Measurements from ENCODE around the gene PRKAR2A. TPM values are rescaled to one million over a fixed set of nuclear protein-coding genes. Genes with fewer than 3 reads are reported as not detected.
A peak's percentile ranks its signal among the peaks of the same experiment; 100 is the strongest.
"Not testable (repeated sequence)": the region's sequence is repeated elsewhere in the genome, so short reads cannot be mapped to it uniquely, and the experiment has no call there.

Gene PRKAR2A
- total and polyA plus RNA-seq, 5 experiments from 2014 or later = 10.3 to 40.5 (median 14.0) TPM

DNA sequence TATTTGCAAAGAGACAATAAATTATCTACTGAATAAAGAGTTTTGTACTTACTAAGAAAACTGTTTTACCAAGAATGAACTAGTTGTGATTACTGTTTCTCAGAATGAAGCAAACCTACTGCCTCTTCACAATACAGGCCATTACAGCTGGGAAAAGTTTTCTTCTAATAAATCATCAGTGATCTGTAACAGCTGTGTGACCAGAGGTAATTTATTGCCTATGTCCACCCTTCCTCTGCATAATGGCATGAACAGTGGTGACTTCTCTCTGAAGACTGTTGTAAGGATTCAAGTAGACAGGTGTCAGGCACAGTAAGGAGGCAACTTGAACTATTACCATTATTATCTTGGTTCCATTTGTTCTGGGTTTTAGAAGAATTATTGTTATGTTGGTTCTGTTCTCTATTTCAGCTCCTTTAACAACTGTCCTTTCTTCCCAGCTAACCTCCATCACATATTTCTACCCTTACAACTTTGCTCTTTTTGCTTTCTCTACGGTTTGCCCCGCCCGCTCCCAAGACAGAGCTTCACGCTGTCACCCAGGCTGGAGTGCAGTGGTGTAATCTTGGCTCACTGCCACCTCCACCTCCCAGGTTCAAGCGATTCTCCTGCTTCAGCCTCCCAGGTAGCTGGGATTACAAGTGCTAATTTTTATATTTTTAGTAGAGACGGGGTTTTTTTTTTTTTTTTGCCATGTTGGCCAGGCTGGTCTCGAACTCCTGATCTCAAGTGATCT is 51.5 kb downstream of the PRKAR2A start:
- H3K4me1 Mint-ChIP-seq = peaks cover 0 to 7% (median 2%) of the 10 kb centered on the region in 4 donors
- H3K27me3 Mint-ChIP-seq = no peaks in the 10 kb centered on the region
- H3K9me3 Mint-ChIP-seq = no peaks in the 10 kb centered on the region
- no peak overlapping the region for H3K4me3 Mint-ChIP-seq
- ATAC-seq = no peak
- POLR2A ChIA-PET = no interaction called here
- H3K36me3 Mint-ChIP-seq = peaks cover 0 to 23% (median 3%) of the 10 kb centered on the region in 3 donors
- peak overlapping the region in 4 of 10 donors; percentile 35 to 76 (median 56) for H3K27ac Mint-ChIP-seq
- DNase-seq = no peak

DNA sequence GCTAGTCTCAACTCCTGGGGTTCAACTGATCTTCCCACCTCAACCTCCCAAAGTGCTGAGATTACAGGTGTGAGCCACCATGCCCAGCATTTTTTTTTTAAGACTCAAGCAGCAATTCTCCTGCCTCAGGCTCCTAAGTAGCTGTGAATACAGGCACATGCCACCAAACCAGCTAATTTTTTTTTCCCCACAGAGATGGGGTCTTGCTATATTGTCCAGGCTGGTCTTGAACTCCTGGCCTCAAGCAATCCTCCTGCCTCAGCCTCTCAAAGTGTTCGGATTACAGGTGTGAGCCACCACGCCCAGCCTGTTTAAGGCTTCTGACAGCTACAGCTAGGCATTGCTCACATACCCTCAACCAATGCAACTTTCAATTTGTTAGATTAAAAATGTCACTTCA is 54.2 kb downstream of the PRKAR2A start:
- peak overlapping the region in 2 of 10 donors; percentile 18 to 86 for H3K27ac Mint-ChIP-seq

DNA sequence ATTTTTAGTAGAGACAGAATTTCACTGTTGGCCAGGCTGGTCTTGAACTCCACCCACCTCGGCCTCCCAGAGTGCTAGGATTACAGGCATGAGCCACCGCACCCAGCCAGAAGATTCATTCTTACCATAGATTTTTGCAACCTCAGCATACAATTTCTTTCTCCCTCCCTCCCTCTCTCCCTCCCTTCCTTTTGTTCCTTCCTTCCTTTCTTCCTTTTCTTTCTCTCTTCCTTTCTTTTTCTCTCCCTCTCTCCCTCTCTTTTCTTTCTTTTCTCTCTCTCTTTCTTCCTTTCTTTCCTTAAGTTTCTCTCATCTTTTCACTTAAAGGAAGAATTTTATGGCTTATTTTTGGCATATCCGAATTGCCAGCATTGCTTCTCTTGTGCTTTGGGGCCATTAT is 58.0 kb downstream of the PRKAR2A start:
- Mint-ChIP-seq H3K36me3 (peaks cover 0 to 46% (median 4%) of the 10 kb centered on the region in 3 donors), H3K27me3 (no peaks in the 10 kb centered on the region), H3K27ac (peak overlapping the region in 9 of 10 donors; percentile 12 to 68 (median 52)), H3K4me3 (peak overlapping the region in 1 of 10 donors; percentile 4), H3K9me3 (no peaks in the 10 kb centered on the region), H3K4me1 (peaks cover 13 to 23% (median 19%) of the 10 kb centered on the region in 4 donors)
- POLR2A ChIA-PET = interaction anchor here (0.6 kb wide), 1 partner anchor 338 kb away, joined by 3 read pairs; no protein-coding TSS in a partner anchor
- no peak for ATAC-seq
- no peak for DNase-seq

More for the DNA sequence above, 54.2 kb downstream of the PRKAR2A start:
- H3K9me3 Mint-ChIP-seq, ATAC-seq, H3K27me3 Mint-ChIP-seq, H3K4me3 Mint-ChIP-seq, DNase-seq, POLR2A ChIA-PET: not testable (repeated sequence)
- peaks cover 0 to 40% (median 3%) of the 10 kb centered on the region in 3 donors for H3K36me3 Mint-ChIP-seq
- H3K4me1 Mint-ChIP-seq = peaks cover 14 to 19% (median 15%) of the 10 kb centered on the region in 4 donors

DNA sequence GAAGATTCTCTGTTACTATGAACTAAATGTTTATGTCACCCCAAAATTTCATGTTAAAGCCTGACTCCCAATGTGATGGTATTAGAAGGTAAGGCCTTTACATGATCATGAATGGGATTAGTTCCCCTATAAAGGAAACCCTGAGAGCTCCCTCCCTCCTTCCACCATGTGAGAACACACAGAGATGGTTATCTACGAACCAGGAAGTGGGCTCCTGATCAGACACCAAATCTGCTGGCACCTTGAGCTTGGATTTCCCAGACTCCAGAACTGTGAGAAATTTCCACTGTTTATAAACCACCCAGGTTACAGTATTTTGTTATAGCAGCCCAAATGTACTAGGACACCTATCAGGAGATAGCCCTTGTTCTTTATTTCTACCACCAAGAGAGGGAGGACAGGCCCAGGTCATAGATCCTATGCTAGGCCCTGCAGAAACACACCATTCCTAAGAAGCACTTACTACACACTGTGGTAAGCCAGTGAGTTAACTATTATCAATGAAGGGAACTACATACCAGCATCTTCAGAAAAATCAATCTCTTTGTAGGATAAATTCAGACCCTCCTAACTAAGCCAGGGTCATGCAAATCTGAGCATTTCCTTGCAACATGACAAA is 59.0 kb downstream of the PRKAR2A start:
- Mint-ChIP-seq H3K9me3 (no peaks in the 10 kb centered on the region), H3K4me3 (peak overlapping the region in 3 of 10 donors; percentile 5 to 44 (median 28)), H3K27me3 (no peaks in the 10 kb centered on the region), H3K4me1 (peaks cover 12 to 23% (median 19%) of the 10 kb centered on the region in 4 donors), H3K36me3 (peaks cover 0 to 45% (median 6%) of the 10 kb centered on the region in 3 donors), H3K27ac (peak overlapping the region; percentile 31 to 91 (median 76))
- POLR2A ChIA-PET = interaction anchor here (0.6 to 1.0 kb wide), 2 partner anchors 24 to 66 kb away, joined by 3 to 4 read pairs; no protein-coding TSS in a partner anchor
- DNase-seq (peak in 4 of 10 donors; percentile 8 to 29 (median 12)), ATAC-seq (peak; percentile 58 to 61)

DNA sequence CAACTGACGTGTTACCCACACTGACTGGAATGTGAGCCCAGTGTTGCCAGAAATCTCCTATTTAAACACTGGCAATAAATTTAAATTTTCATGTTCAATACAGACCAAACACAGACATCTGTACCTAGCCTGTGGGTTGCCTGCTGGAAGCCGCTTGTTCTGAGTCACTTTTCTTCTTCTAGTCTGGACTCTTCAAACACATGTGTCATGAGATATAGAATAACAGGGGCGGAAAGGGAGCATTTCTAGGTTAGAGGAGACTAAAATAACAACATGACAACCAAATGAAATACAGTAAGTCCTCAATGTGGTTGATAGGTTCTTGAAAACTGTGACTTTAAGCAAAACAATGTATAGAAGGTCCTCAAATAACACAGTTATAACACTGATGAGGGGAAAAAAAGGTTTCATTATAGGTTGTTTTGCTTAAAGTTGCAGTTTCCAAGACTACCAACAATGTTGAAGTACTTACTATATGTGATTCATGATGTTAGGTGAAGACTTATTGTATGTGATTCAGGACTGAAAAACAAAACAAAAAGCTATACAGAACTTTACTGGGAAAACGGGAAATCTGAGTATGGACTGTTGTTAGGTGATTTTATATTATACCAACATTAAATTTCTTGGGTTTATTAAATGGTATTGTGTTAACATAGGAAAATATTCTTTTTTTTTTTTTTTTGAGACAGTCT is 63.1 kb downstream of the PRKAR2A start:
- Mint-ChIP-seq H3K27me3 (no peaks in the 10 kb centered on the region), H3K9me3 (no peaks in the 10 kb centered on the region), H3K4me1 (peaks cover 9 to 16% (median 13%) of the 10 kb centered on the region in 4 donors), H3K36me3 (peaks cover 0 to 60% (median 13%) of the 10 kb centered on the region in 3 donors), H3K4me3 (no peak overlapping the region), H3K27ac (no peak overlapping the region)
- ATAC-seq (no peak), DNase-seq (no peak)
- POLR2A ChIA-PET = no interaction called here

DNA sequence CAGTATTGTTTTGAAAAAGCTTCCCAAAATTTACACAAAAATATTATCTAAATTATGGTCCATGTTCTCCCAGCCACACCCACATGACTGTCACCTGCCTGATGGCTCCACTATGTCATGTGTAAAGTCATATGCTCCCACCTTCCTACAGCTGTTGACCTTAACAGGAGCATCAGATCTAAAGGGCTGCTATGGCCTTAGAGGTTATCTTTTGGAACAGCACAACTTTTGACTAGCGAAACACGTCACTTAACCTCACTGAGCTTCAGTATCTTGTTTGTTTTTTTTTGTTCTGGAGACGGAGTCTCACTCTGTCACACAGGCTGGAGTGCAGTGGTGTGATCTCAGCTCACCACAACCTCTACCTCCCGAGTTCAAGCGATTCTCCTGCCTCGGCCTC is 64.4 kb downstream of the PRKAR2A start:
- ATAC-seq = no peak
- no peak overlapping the region for H3K4me3 Mint-ChIP-seq
- H3K27ac Mint-ChIP-seq = peak overlapping the region in 1 of 10 donors; percentile 17
- DNase-seq = no peak
- peaks cover 0 to 55% (median 13%) of the 10 kb centered on the region in 3 donors for H3K36me3 Mint-ChIP-seq
- no peaks in the 10 kb centered on the region for H3K9me3 Mint-ChIP-seq
- POLR2A ChIA-PET = interaction anchor here (0.5 kb wide), 1 partner anchor 1946 kb away, joined by 6 read pairs; no protein-coding TSS in a partner anchor
- H3K27me3 Mint-ChIP-seq = no peaks in the 10 kb centered on the region
- H3K4me1 Mint-ChIP-seq = peaks cover 1 to 5% (median 3%) of the 10 kb centered on the region in 4 donors

DNA sequence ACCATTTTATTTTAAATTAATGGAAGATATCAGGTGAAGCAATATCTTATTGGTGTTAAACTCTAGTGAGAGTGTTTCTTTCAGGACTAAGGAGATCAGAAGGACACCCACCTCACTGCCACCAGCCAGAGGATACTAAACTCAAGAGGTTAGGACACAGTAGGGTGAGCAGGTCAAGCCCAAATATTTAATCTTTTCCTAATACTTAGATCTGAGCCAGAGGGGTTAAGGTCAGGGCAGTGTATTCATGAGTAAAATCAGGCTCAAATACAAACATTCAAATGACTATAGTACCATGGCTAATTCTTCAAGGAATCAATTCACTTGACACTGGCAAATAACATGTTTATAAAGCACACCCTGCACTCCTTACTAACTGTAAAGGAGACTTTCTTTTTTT is 65.6 kb downstream of the PRKAR2A start:
- peaks cover 0 to 3% (median 0%) of the 10 kb centered on the region in 4 donors for H3K4me1 Mint-ChIP-seq
- DNase-seq = no peak
- H3K27ac Mint-ChIP-seq = no peak overlapping the region
- no peak overlapping the region for H3K4me3 Mint-ChIP-seq
- no peak for ATAC-seq
- no peaks in the 10 kb centered on the region for H3K27me3 Mint-ChIP-seq
- POLR2A ChIA-PET = no interaction called here
- H3K9me3 Mint-ChIP-seq = no peaks in the 10 kb centered on the region
- H3K36me3 Mint-ChIP-seq = peaks cover 0 to 57% (median 13%) of the 10 kb centered on the region in 3 donors

DNA sequence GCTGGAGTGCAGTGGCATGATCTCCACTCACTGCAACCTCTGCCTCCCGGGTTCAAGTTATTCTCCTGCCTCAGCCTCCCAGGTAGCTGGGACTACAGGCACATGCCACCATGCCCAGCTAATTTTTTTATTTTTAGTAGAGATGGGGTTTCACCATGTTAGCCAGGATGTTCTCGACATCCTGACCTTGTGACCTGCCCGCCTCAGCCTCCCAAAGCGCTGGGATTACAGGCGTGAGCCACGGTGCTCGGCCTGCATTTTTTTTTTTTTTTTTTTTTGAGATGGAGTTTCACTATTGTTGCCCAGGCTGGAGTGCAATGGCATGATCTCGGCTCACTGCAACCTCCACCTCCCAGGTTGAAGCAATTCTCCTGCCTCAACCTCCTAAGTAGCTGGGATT is 69.1 kb downstream of the PRKAR2A start:
- H3K27me3 Mint-ChIP-seq, ATAC-seq, DNase-seq, H3K4me3 Mint-ChIP-seq, H3K4me1 Mint-ChIP-seq, H3K27ac Mint-ChIP-seq, H3K9me3 Mint-ChIP-seq: not testable (repeated sequence)
- H3K36me3 Mint-ChIP-seq = peaks cover 0 to 54% (median 11%) of the 10 kb centered on the region in 3 donors
- POLR2A ChIA-PET = interaction anchor here (0.7 kb wide), 2 partner anchors 68 to 623 kb away, joined by 3 to 4 read pairs; no protein-coding TSS in a partner anchor

DNA sequence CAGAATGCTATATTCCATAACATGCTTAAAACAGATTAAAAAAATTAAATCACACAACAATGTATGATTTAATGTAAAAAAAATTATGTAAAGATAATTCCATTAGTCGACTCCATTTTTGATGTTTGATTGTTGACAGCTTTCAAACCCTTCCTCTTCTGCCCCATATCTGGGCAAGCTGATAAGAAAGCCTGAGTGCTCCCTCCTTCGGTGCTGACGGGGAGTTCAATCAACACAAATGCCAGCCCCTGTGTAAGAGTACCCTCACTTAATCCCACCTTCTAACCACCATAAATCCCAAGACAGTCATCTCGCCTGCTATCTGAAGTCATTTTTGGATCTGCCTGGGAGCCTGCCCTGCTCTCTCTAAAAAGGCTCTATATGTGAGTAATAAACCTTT is 70.8 kb downstream of the PRKAR2A start:
- DNase-seq (no peak), ATAC-seq (no peak)
- H3K27ac Mint-ChIP-seq = peak overlapping the region in 2 of 10 donors; percentile 16 to 28
- H3K4me1 Mint-ChIP-seq = peaks cover 0 to under 1% (median 0%) of the 10 kb centered on the region in 4 donors
- no peaks in the 10 kb centered on the region for H3K9me3 Mint-ChIP-seq
- H3K4me3 Mint-ChIP-seq = no peak overlapping the region
- peaks cover 0 to 51% (median 3%) of the 10 kb centered on the region in 3 donors for H3K36me3 Mint-ChIP-seq
- H3K27me3 Mint-ChIP-seq = no peaks in the 10 kb centered on the region
- POLR2A ChIA-PET = no interaction called here

DNA sequence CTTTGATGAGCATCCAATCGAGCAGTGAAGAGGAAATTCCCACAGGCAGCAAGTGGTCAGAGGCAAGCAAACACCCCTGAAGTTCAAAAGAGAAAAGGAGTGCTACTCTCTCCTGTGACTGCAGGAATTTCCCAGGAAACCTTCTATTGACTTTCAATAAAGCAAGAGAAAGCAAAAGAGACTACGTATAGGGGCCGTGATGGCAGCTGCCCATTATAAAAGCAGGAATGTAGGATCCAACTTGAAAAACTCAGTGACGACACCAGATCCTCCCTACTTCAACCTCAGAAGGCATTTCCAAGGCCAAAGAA is 77.5 kb downstream of the PRKAR2A start:
- ATAC-seq (no peak), DNase-seq (no peak)
- peaks cover 0 to 3% (median under 1%) of the 10 kb centered on the region in 4 donors for H3K4me1 Mint-ChIP-seq
- no peaks in the 10 kb centered on the region for H3K9me3 Mint-ChIP-seq
- H3K36me3 Mint-ChIP-seq = peaks cover 0 to 74% (median 10%) of the 10 kb centered on the region in 3 donors
- no peak overlapping the region for H3K27ac Mint-ChIP-seq
- H3K27me3 Mint-ChIP-seq = no peaks in the 10 kb centered on the region
- H3K4me3 Mint-ChIP-seq = no peak overlapping the region
- POLR2A ChIA-PET = no interaction called here

DNA sequence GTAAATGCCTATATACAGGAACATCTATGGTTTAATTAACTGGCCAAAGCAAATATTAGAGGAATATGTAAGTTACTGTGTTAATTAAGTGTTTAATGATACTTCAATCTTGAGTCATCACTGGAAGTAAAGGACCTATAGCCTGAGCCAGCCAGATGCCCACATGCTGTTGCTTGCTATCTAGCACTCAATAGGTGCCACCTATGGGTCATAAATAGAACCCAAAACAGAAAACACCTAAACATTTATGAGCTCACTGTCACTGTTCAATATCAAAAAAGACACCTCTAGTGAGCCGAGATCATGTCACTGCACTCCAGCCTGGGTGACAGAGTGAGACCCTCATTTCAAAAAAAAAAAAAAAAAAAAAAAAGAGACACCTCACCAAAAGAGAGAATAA is 82.3 kb downstream of the PRKAR2A start:
- peak overlapping the region in 3 of 10 donors; percentile 1 to 9 (median 3) for H3K27ac Mint-ChIP-seq
- peak in 1 of 2 donors; percentile 32 for ATAC-seq

DNA sequence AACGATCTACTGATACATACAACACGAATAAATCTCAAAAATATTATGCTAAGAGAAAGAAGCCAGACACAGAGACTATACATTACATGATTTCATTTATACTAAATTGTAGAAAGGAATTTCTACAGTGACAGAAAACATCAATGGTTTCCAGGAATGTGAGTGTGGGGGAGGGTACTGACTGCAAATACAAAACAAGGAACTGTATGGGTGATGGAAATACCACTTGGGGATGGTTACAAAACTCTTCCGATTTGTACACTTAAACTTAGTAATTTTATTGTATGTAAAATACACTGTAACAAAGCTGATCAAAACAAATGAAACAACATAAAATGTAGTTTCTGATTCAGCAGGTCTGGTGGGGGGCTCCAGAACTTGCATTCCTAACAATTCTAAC is 84.9 kb downstream of the PRKAR2A start:
- no peak overlapping the region for H3K4me3 Mint-ChIP-seq
- POLR2A ChIA-PET = no interaction called here
- DNase-seq = no peak
- no peaks in the 10 kb centered on the region for H3K27me3 Mint-ChIP-seq
- no peaks in the 10 kb centered on the region for H3K9me3 Mint-ChIP-seq
- peaks cover 0 to 6% (median 3%) of the 10 kb centered on the region in 4 donors for H3K4me1 Mint-ChIP-seq
- ATAC-seq = no peak
- H3K36me3 Mint-ChIP-seq = peaks cover 0 to 90% (median 16%) of the 10 kb centered on the region in 3 donors
- H3K27ac Mint-ChIP-seq = peak overlapping the region in 2 of 10 donors; percentile 20 to 35

More for the DNA sequence above, 82.3 kb downstream of the PRKAR2A start:
- H3K9me3 Mint-ChIP-seq = no peaks in the 10 kb centered on the region
- peaks cover 0 to 6% (median under 1%) of the 10 kb centered on the region in 4 donors for H3K4me1 Mint-ChIP-seq
- H3K4me3 Mint-ChIP-seq = no peak overlapping the region
- POLR2A ChIA-PET = no interaction called here
- H3K36me3 Mint-ChIP-seq = peaks cover 0 to 82% (median 10%) of the 10 kb centered on the region in 3 donors
- H3K27me3 Mint-ChIP-seq = no peaks in the 10 kb centered on the region
- DNase-seq = peak in 1 of 10 donors; percentile 13
